GM12878 (cell line): ENCODE data around the gene ANKRD24. TPM values are rescaled to one million over a fixed set of nuclear protein-coding genes. Genes with fewer than 3 reads are reported as not detected.

Experiments
- BCLAF1 ChIP-seq: fragments of 450-650 bp; IDR thresholded peaks from 2 replicates; pipeline ENCODE4 v1.6.1; 2017; ENCODE audit warnings: antibody characterized with exemption, mild to moderate bottlenecking, moderate library complexity
- CREB1 ChIP-seq: IDR thresholded peaks from 2 replicates; pipeline ENCODE4 v1.6.1; 2012; ENCODE audit warnings: low read depth, mild to moderate bottlenecking, inconsistent platforms
- ELK1 ChIP-seq: IDR thresholded peaks from 2 replicates; pipeline ENCODE4 v1.6.1; 2012; ENCODE audit warnings: low read depth, low read length, improper control_type of control experiment
- NBN ChIP-seq: fragments of 450-650 bp; IDR thresholded peaks from 2 replicates; pipeline ENCODE4 v1.6.1; 2016
- polyA plus RNA-seq, 11 experiments: library from polyadenylated mRNA; depleted of rRNA in 4 of 11; unstranded in 6 of 11; stranded (reverse) in 5 of 11; fragments of >200 nt; fragmentation: Nextera tagmentation in 4 of 11; fragmentation: Illumina TruSeq in 1 of 11; extraction: Ambion mirVana in 4 of 11; extraction: Trizol in 1 of 11; gene quantifications; 1 replicate in 1 of 11; 2 replicates in 10 of 11; pipeline versions ENCODE4 v1.2.1 to v1.2.3, GENCODE V29; 2011 to 2016; ENCODE audit warnings: inconsistent platforms in 2 of 11, missing spikeins in 2 of 11, low read depth in 1 of 11
- total RNA-seq, 4 experiments: library from RNA; depleted of rRNA in 3 of 4; stranded (reverse); fragments of >200 nt in 3 of 4; fragmentation: Illumina TruSeq in 1 of 4; extraction: Trizol in 1 of 4; gene quantifications; 2 replicates each; pipeline versions ENCODE4 v1.2.1 to v1.2.3, GENCODE V29; 2013 to 2021
- TF ChIP-seq, protein P1 (sequence below): IDR thresholded peaks from 2 replicates; pipeline ENCODE4 v1.6.1; 2012; ENCODE audit warnings: mild to moderate bottlenecking, low read depth, low read length
- TF ChIP-seq, protein P2 (sequence below): fragments of 450-650 bp; IDR thresholded peaks from 2 replicates; pipeline ENCODE4 v1.6.1; 2017; ENCODE audit warnings: mild to moderate bottlenecking
- TF ChIP-seq, protein P3 (sequence below): fragments of 450-650 bp; IDR thresholded peaks from 2 replicates; pipeline ENCODE4 v1.6.1; 2016; ENCODE audit warnings: mild to moderate bottlenecking

Gene ANKRD24
- total and polyA plus RNA-seq, 10 of the 15 experiments (the other 5 are each of a cell fraction or from before 2014, with no cell fraction given): 0.02 to 0.59 (median 0.35) TPM; not detected in 1

GRCh38 chr19:4184718-4185352, 2.3 kb downstream of the ANKRD24 start (continued):
- TF ChIP-seq, protein P1, sequence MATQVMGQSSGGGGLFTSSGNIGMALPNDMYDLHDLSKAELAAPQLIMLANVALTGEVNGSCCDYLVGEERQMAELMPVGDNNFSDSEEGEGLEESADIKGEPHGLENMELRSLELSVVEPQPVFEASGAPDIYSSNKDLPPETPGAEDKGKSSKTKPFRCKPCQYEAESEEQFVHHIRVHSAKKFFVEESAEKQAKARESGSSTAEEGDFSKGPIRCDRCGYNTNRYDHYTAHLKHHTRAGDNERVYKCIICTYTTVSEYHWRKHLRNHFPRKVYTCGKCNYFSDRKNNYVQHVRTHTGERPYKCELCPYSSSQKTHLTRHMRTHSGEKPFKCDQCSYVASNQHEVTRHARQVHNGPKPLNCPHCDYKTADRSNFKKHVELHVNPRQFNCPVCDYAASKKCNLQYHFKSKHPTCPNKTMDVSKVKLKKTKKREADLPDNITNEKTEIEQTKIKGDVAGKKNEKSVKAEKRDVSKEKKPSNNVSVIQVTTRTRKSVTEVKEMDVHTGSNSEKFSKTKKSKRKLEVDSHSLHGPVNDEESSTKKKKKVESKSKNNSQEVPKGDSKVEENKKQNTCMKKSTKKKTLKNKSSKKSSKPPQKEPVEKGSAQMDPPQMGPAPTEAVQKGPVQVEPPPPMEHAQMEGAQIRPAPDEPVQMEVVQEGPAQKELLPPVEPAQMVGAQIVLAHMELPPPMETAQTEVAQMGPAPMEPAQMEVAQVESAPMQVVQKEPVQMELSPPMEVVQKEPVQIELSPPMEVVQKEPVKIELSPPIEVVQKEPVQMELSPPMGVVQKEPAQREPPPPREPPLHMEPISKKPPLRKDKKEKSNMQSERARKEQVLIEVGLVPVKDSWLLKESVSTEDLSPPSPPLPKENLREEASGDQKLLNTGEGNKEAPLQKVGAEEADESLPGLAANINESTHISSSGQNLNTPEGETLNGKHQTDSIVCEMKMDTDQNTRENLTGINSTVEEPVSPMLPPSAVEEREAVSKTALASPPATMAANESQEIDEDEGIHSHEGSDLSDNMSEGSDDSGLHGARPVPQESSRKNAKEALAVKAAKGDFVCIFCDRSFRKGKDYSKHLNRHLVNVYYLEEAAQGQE: no peak
- TF ChIP-seq, protein P2, sequence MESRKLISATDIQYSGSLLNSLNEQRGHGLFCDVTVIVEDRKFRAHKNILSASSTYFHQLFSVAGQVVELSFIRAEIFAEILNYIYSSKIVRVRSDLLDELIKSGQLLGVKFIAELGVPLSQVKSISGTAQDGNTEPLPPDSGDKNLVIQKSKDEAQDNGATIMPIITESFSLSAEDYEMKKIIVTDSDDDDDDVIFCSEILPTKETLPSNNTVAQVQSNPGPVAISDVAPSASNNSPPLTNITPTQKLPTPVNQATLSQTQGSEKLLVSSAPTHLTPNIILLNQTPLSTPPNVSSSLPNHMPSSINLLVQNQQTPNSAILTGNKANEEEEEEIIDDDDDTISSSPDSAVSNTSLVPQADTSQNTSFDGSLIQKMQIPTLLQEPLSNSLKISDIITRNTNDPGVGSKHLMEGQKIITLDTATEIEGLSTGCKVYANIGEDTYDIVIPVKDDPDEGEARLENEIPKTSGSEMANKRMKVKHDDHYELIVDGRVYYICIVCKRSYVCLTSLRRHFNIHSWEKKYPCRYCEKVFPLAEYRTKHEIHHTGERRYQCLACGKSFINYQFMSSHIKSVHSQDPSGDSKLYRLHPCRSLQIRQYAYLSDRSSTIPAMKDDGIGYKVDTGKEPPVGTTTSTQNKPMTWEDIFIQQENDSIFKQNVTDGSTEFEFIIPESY: no peak
- no peak for TF ChIP-seq CREB1
- TF ChIP-seq, protein P3, sequence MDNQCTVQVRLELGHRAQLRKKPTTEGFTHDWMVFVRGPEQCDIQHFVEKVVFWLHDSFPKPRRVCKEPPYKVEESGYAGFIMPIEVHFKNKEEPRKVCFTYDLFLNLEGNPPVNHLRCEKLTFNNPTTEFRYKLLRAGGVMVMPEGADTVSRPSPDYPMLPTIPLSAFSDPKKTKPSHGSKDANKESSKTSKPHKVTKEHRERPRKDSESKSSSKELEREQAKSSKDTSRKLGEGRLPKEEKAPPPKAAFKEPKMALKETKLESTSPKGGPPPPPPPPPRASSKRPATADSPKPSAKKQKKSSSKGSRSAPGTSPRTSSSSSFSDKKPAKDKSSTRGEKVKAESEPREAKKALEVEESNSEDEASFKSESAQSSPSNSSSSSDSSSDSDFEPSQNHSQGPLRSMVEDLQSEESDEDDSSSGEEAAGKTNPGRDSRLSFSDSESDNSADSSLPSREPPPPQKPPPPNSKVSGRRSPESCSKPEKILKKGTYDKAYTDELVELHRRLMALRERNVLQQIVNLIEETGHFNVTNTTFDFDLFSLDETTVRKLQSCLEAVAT: no peak
- no peak for TF ChIP-seq NBN
- no peak for TF ChIP-seq BCLAF1
- TF ChIP-seq ELK1: no peak
